GM23248 (cell line): ENCODE measurements around the gene PRSS57. TPM values are rescaled to one million over a fixed set of nuclear protein-coding genes. Genes with fewer than 3 reads are reported as not detected.

Experiments
- DNase-seq: peaks from one replicate; pipeline ENCODE4 v3.0.0-alpha.2; 2015
- H2AFZ ChIP-seq: fragments of 200-600 bp; sonication (generic); 2 replicates; pipeline ENCODE4 v1.6.1; 2016; ENCODE audit warnings: antibody characterized with exemption
- H3F3A ChIP-seq: fragments of 200-600 bp; sonication (generic); 2 replicates; pipeline ENCODE4 v1.6.1; 2016; ENCODE audit warnings: mild to moderate bottlenecking, antibody characterized with exemption, mixed run types; ENCODE audit not compliant: insufficient read depth
- H3K27ac ChIP-seq: fragments of 200-600 bp; sonication (generic); 2 replicates; pipeline ENCODE4 v1.5.1; 2016; ENCODE audit warnings: mild to moderate bottlenecking
- H3K27me3 ChIP-seq: fragments of 200-600 bp; sonication (generic); replicated peaks from 2 replicates; pipeline ENCODE4 v1.6.1; 2016; ENCODE audit warnings: mild to moderate bottlenecking; ENCODE audit not compliant: insufficient read depth
- H3K36me3 ChIP-seq: fragments of 200-600 bp; sonication (generic); 2 replicates; pipeline ENCODE4 v1.6.1; 2016; ENCODE audit warnings: low read depth, mild to moderate bottlenecking
- H3K4me1 ChIP-seq: fragments of 200-600 bp; sonication (generic); 2 replicates; pipeline ENCODE4 v1.6.1; 2016; ENCODE audit warnings: mild to moderate bottlenecking; ENCODE audit not compliant: insufficient read depth
- H3K4me2 ChIP-seq: fragments of 200-600 bp; sonication (generic); one replicate; pipeline ENCODE4 v1.6.1; 2016; ENCODE audit warnings: mild to moderate bottlenecking; ENCODE audit not compliant: unreplicated experiment
- H3K4me3 ChIP-seq: fragments of 200-600 bp; sonication (generic); 2 replicates; pipeline ENCODE4 v1.5.1; 2016; ENCODE audit warnings: mild to moderate bottlenecking
- H3K79me2 ChIP-seq: fragments of 200-600 bp; sonication (generic); 2 replicates; pipeline ENCODE4 v1.6.1; 2016; ENCODE audit warnings: mild to moderate bottlenecking; ENCODE audit not compliant: insufficient read depth
- H3K9ac ChIP-seq: fragments of 200-600 bp; sonication (generic); 2 replicates; pipeline ENCODE4 v1.6.1; 2016; ENCODE audit warnings: mild to moderate bottlenecking
- H3K9me2 ChIP-seq: fragments of 200-600 bp; sonication (generic); 2 replicates; pipeline ENCODE4 v1.6.1; 2016; ENCODE audit warnings: mixed run types, mild to moderate bottlenecking, moderate library complexity; ENCODE audit not compliant: insufficient read depth
- H3K9me3 ChIP-seq: fragments of 200-600 bp; sonication (generic); one replicate; pipeline ENCODE4 v1.6.1; 2017; ENCODE audit warnings: low read depth
- H4K20me1 ChIP-seq: fragments of 200-600 bp; sonication (generic); 2 replicates; pipeline ENCODE4 v1.6.0; 2016; ENCODE audit not compliant: insufficient read depth
- EZH2 ChIP-seq: fragments of 200-600 bp; sonication (generic); IDR thresholded peaks from 2 replicates; pipeline ENCODE4 v1.6.1; 2018; ENCODE audit warnings: antibody characterized with exemption, mild to moderate bottlenecking; ENCODE audit not compliant: insufficient read depth, poor library complexity, severe bottlenecking
- EZH2phosphoT487 ChIP-seq: fragments of 200-600 bp; sonication (generic); IDR thresholded peaks from 2 replicates; pipeline ENCODE4 v1.6.1; 2018; ENCODE audit warnings: antibody characterized with exemption, moderate library complexity, mild to moderate bottlenecking, low read depth; ENCODE audit not compliant: insufficient read depth
- WGBS, 2 experiments: methylation state at CpG; one replicate each; pipeline ENCODE4 v1.1.6; 2015 to 2017; ENCODE audit warnings: low lambda C conversion rate in 2 of 2, low coverage in 1 of 2; ENCODE audit errors: missing lambda C conversion rate in 2 of 2; 5-methylcytosine and 5-hydroxymethylcytosine counted together
- in situ Hi-C: fragments of 300-500 bp; cut with MboI; formaldehyde crosslinking; loops from 2 replicates; pipeline ENCODE4 v1.15.0; 2020
- polyA plus RNA-seq: library from polyadenylated mRNA; unstranded; fragments of >200 nt; fragmentation: Nextera tagmentation; extraction: Ambion mirVana; gene quantifications from 2 replicates; pipeline ENCODE4 v1.2.1, GENCODE V29; 2016
- total RNA-seq: library from RNA; depleted of rRNA; stranded (reverse); fragments of >200 nt; shearing (Covaris generic); gene quantifications from 2 replicates; pipeline ENCODE4 v1.2.3, GENCODE V29; 2014

Gene PRSS57
- total and polyA plus RNA-seq, 2 experiments from 2014 or later = not detected

- DNase-seq = no peak
- no peak for TF ChIP-seq EZH2phosphoT487
- no peak for TF ChIP-seq EZH2
- Histone ChIP-seq H3K9me2 (no peaks in the 10 kb centered on the region), H3K4me1 (peaks cover 3% of the 10 kb centered on the region; the same call in 1 of the 2 replicates), H3K27me3 (no peaks in the 10 kb centered on the region), H3K4me2 (no peak overlapping the region), H3K4me3 (no peak overlapping the region), H3K9me3 (no peaks in the 10 kb centered on the region), H3K79me2 (peaks cover 97% of the 10 kb centered on the region), H4K20me1 (no peaks in the 10 kb centered on the region), H3K27ac (no peak overlapping the region), H3F3A (no peaks in the 10 kb centered on the region), H3K9ac (no peak overlapping the region), H3K36me3 (no peaks in the 10 kb centered on the region), H2AFZ (no peak overlapping the region)
- in situ Hi-C loops = no loop called here
- 89 to 91% methylated on average over 16 to 17 of the region's 17 CpGs for WGBS, 2 experiments
These were observed 41.8 kb downstream of the PRSS57 start for GRCh38 chr19:653425-653824.

GRCh38 chr19:652467-653389 lies 42.5 kb downstream of the PRSS57 start:
- Histone ChIP-seq H3K9me3 (no peaks in the 10 kb centered on the region), H3K4me2 (no peak overlapping the region), H4K20me1 (no peaks in the 10 kb centered on the region), H3K27ac (no peak overlapping the region), H3K4me3 (no peak overlapping the region), H3K79me2 (peaks cover 91% of the 10 kb centered on the region), H3K9me2 (no peaks in the 10 kb centered on the region), H3K9ac (no peak overlapping the region), H2AFZ (no peak overlapping the region), H3K27me3 (no peaks in the 10 kb centered on the region), H3K4me1 (no peaks in the 10 kb centered on the region), H3F3A (no peaks in the 10 kb centered on the region), H3K36me3 (no peaks in the 10 kb centered on the region)
- in situ Hi-C loops = no loop called here
- WGBS, 2 experiments = 92 to 93% methylated on average over 49 to 53 of the region's 54 CpGs
- no peak for TF ChIP-seq EZH2phosphoT487
- no peak for TF ChIP-seq EZH2
- DNase-seq = no peak

DNA sequence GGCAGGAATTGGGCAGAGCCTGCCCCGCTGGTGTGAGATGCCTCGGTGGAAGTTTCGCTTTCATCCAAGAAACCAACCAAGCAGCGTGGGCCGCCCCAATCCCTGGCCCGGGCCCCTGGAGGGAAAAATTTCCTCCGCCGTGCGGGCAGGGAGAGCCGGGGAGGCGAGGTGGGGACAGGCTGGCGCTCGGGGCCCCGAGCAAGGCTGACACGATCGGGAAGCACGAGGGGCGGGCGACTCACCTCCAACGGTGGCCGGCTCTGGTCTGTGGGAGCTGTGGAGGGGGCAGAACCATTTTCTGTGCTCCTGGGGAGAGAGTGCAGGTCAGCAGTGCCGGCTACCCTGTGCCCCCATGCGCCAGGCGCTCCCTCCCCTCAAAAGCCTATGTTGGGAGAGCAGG lies 43.3 kb downstream of the PRSS57 start:
- no peak overlapping the region for H3K27ac ChIP-seq
- H3F3A ChIP-seq = no peaks in the 10 kb centered on the region
- TF ChIP-seq EZH2 (no peak), EZH2phosphoT487 (no peak)
- no peaks in the 10 kb centered on the region for H3K9me3 ChIP-seq
- H3K9me2 ChIP-seq = no peaks in the 10 kb centered on the region
- no peak for DNase-seq
- in situ Hi-C loops = no loop called here
- no peak overlapping the region for H3K9ac ChIP-seq
- H3K27me3 ChIP-seq = no peaks in the 10 kb centered on the region
- H3K4me1 ChIP-seq = no peaks in the 10 kb centered on the region
- no peaks in the 10 kb centered on the region for H4K20me1 ChIP-seq
- peaks cover 87% of the 10 kb centered on the region for H3K79me2 ChIP-seq
- no peak overlapping the region for H3K4me3 ChIP-seq
- H2AFZ ChIP-seq = no peak overlapping the region
- 91 to 92% methylated on average over 14 to 24 of the region's 24 CpGs for WGBS, 2 experiments
- peaks cover 4% of the 10 kb centered on the region; the same call in 1 of the 2 replicates for H3K36me3 ChIP-seq
- H3K4me2 ChIP-seq = no peak overlapping the region

- Histone ChIP-seq H3K9me3 (no peaks in the 10 kb centered on the region), H3K4me3 (no peak overlapping the region), H3K27me3 (no peaks in the 10 kb centered on the region), H3K36me3 (peaks cover 7% of the 10 kb centered on the region; the same call in 1 of the 2 replicates), H3K79me2 (peaks cover 81% of the 10 kb centered on the region), H3K9me2 (no peaks in the 10 kb centered on the region), H2AFZ (no peak overlapping the region), H4K20me1 (no peaks in the 10 kb centered on the region), H3F3A (no peaks in the 10 kb centered on the region), H3K4me2 (no peak overlapping the region), H3K4me1 (no peaks in the 10 kb centered on the region), H3K9ac (no peak overlapping the region), H3K27ac (no peak overlapping the region)
- no peak for DNase-seq
- TF ChIP-seq EZH2phosphoT487 (no peak), EZH2 (no peak)
- in situ Hi-C loops = no loop called here
- 88 to 91% methylated on average over 33 to 56 of the region's 58 CpGs for WGBS, 2 experiments
These were observed 44.0 kb downstream of the PRSS57 start for GRCh38 chr19:651114-651818.
